ENCODE results near the gene CIT. TPM values are rescaled to one million over a fixed set of nuclear protein-coding genes. Genes with fewer than 3 reads are reported as not detected.

The CIT gene
- total and polyA plus RNA-seq, 9 donors, result 0.39 to 3.6 (median 1.7) TPM

GRCh38 chr12:119720349-119720748, 156.8 kb downstream of the CIT start:
- Histone ChIP-seq H3K36me3 (no peaks in the 10 kb centered on the region), H3K4me3 (no peak overlapping the region), H3K9me3 (no peaks in the 10 kb centered on the region), H3K27ac (no peak overlapping the region), H3K27me3 (no peaks in the 10 kb centered on the region), H3K4me1 (ENCODE audit: insufficient read depth) (no peaks in the 10 kb centered on the region)
- TF ChIP-seq POLR2A (IDR thresholded peaks at IDR 0.05) (no peak), EP300 (IDR thresholded peaks at IDR 0.05) (no peak), CTCF (IDR thresholded peaks at IDR 0.05) (no peak)
- no peak for DNase-seq
- intact Hi-C loops (cut with DNase I), result no loop called here

- intact Hi-C loops (cut with DNase I), result no loop called here
- Histone ChIP-seq H3K27me3 (no peaks in the 10 kb centered on the region), H3K9me3 (no peaks in the 10 kb centered on the region), H3K36me3 (no peaks in the 10 kb centered on the region), H3K4me3 (no peak overlapping the region), H3K4me1 (ENCODE audit: insufficient read depth) (no peaks in the 10 kb centered on the region), H3K27ac (no peak overlapping the region)
- 95 to 99% (median 98%) methylated on average over 17 of the region's 17 CpGs for WGBS, 3 donors
- no peak for TF ChIP-seq CTCF (IDR thresholded peaks at IDR 0.05)
- TF ChIP-seq EP300 (IDR thresholded peaks at IDR 0.05), result no peak
- TF ChIP-seq POLR2A (IDR thresholded peaks at IDR 0.05), result no peak
- no peak for DNase-seq
Measured at GRCh38 chr12:119718141-119718540, 159.0 kb downstream of the CIT start.

GRCh38 chr12:119715268-119715620, 161.9 kb downstream of the CIT start:
- 92 to 98% (median 98%) methylated on average over 3 of the region's 3 CpGs for WGBS, 3 donors
- intact Hi-C loops (cut with DNase I), result no loop called here
- H3K36me3 ChIP-seq, result no peaks in the 10 kb centered on the region

GRCh38 chr12:119714614-119715267, 162.4 kb downstream of the CIT start:
- Histone ChIP-seq H3K9me3 (no peaks in the 10 kb centered on the region), H3K4me1 (ENCODE audit: insufficient read depth) (no peaks in the 10 kb centered on the region), H3K36me3 (no peaks in the 10 kb centered on the region), H3K4me3 (no peak overlapping the region), H3K27me3 (no peaks in the 10 kb centered on the region), H3K27ac (no peak overlapping the region)
- TF ChIP-seq POLR2A (IDR thresholded peaks at IDR 0.05) (no peak), CTCF (IDR thresholded peaks at IDR 0.05) (no peak), EP300 (IDR thresholded peaks at IDR 0.05) (no peak)
- DNase-seq, result no peak
- intact Hi-C loops (cut with DNase I), result no loop called here
- WGBS, 3 donors, result 98 to 99% (median 98%) methylated on average over 4 of the region's 4 CpGs

More at GRCh38 chr12:119715268-119715620, 161.9 kb downstream of the CIT start:
- H3K27me3 ChIP-seq, result no peaks in the 10 kb centered on the region
- H3K4me3 ChIP-seq, result no peak overlapping the region
- H3K9me3 ChIP-seq, result no peaks in the 10 kb centered on the region
- no peak overlapping the region for H3K27ac ChIP-seq
- no peaks in the 10 kb centered on the region for H3K4me1 ChIP-seq (ENCODE audit: insufficient read depth)
- DNase-seq, result no peak
- TF ChIP-seq POLR2A (IDR thresholded peaks at IDR 0.05) (no peak), EP300 (IDR thresholded peaks at IDR 0.05) (no peak), CTCF (IDR thresholded peaks at IDR 0.05) (no peak)
